HL-60/S4 treated with phorbol 12-myristate 13-acetate at 8.2 ng/mL for 4 days and 3 days (cell line): ENCODE results near the gene ZRANB2.

Experiments used
- in situ Hi-C: fragments of 300-500 bp; cut with MboI; formaldehyde crosslinking; loops from 2 replicates; pipeline ENCODE4 v1.15.0; 2022; ENCODE audit warnings: low sequenced_read_pairs

ZRANB2 gene

GRCh38 chr1:71080739-71081696 is at the start of gene ZRANB2:
TSS of gene ZRANB2 (minus strand) at chr1:71081035. CDS start at chr1:71080995, 40 bp downstream.
- in situ Hi-C loops, result no loop called here

GRCh38 chr1:71128060-71128459 is 47.2 kb upstream of the ZRANB2 start:
- in situ Hi-C loops, result no loop called here

- in situ Hi-C loops, result no loop called here
Observed at GRCh38 chr1:71118086-71118485, 37.3 kb upstream of the ZRANB2 start.

GRCh38 chr1:71116729-71117128 is 35.9 kb upstream of the ZRANB2 start:
- in situ Hi-C loops, result no loop called here

- in situ Hi-C loops, result no loop called here
Observed at GRCh38 chr1:71106658-71107322, 26.0 kb upstream of the ZRANB2 start.

GRCh38 chr1:71104417-71104816 is 23.6 kb upstream of the ZRANB2 start:
- in situ Hi-C loops, result no loop called here

- in situ Hi-C loops, result no loop called here
Observed at GRCh38 chr1:71101839-71102376, 21.1 kb upstream of the ZRANB2 start.

- in situ Hi-C loops, result no loop called here
Observed at GRCh38 chr1:71097428-71097827, 16.6 kb upstream of the ZRANB2 start.

- in situ Hi-C loops, result no loop called here
Observed at GRCh38 chr1:71094913-71095312, 14.1 kb upstream of the ZRANB2 start.

- in situ Hi-C loops, result no loop called here
Observed at GRCh38 chr1:71093938-71094337, 13.1 kb upstream of the ZRANB2 start.

- in situ Hi-C loops, result no loop called here
Observed at GRCh38 chr1:71089536-71090270, 8.9 kb upstream of the ZRANB2 start.

- in situ Hi-C loops, result no loop called here
Observed at GRCh38 chr1:71088645-71089287, 7.9 kb upstream of the ZRANB2 start.

- in situ Hi-C loops, result no loop called here
Observed at GRCh38 chr1:71087713-71088112, 6.9 kb upstream of the ZRANB2 start.

- in situ Hi-C loops, result no loop called here
Observed at GRCh38 chr1:71087060-71087459, 6.2 kb upstream of the ZRANB2 start.

- in situ Hi-C loops, result no loop called here
Observed at GRCh38 chr1:71086331-71086730, 5.5 kb upstream of the ZRANB2 start.

GRCh38 chr1:71083271-71083670 is 2.4 kb upstream of the ZRANB2 start:
- in situ Hi-C loops, result no loop called here

- in situ Hi-C loops, result no loop called here
Observed at GRCh38 chr1:71081697-71082080, 854 bp upstream of the ZRANB2 start.

GRCh38 chr1:71080230-71080738 is 551 bp downstream of the ZRANB2 start:
- in situ Hi-C loops, result no loop called here

- in situ Hi-C loops, result no loop called here
Observed at GRCh38 chr1:71074681-71075080, 6.2 kb downstream of the ZRANB2 start.

GRCh38 chr1:71072273-71072672 is 8.6 kb downstream of the ZRANB2 start:
- in situ Hi-C loops, result no loop called here
